Raji (cell line): Measurements from ENCODE around the gene DNER.

Experiments used
- POLR2A ChIP-seq: IDR thresholded peaks from 2 replicates; pipeline ENCODE4 v1.6.1; 2011; ENCODE audit warnings: low read depth, low read length, control low read depth; ENCODE audit not compliant: insufficient read depth

DNER gene

GRCh38 chr2:229575569-229576315 lies 138.6 kb downstream of the DNER start:
- no peak for TF ChIP-seq POLR2A

- TF ChIP-seq POLR2A: no peak
Measured at GRCh38 chr2:229572507-229573271, 141.7 kb downstream of the DNER start.

- no peak for TF ChIP-seq POLR2A
Measured at GRCh38 chr2:229571243-229571642, 143.1 kb downstream of the DNER start.

GRCh38 chr2:229566370-229566769 lies 148.0 kb downstream of the DNER start:
- TF ChIP-seq POLR2A: no peak

- no peak for TF ChIP-seq POLR2A
Measured at GRCh38 chr2:229564300-229564907, 150.0 kb downstream of the DNER start.

GRCh38 chr2:229563388-229563787 lies 151.0 kb downstream of the DNER start:
- no peak for TF ChIP-seq POLR2A

GRCh38 chr2:229562472-229563127 lies 151.8 kb downstream of the DNER start:
- TF ChIP-seq POLR2A: no peak

GRCh38 chr2:229559986-229560385 lies 154.4 kb downstream of the DNER start:
- no peak for TF ChIP-seq POLR2A

- TF ChIP-seq POLR2A: no peak
Measured at GRCh38 chr2:229553091-229553490, 161.3 kb downstream of the DNER start.

- no peak for TF ChIP-seq POLR2A
Measured at GRCh38 chr2:229543176-229543873, 171.0 kb downstream of the DNER start.

GRCh38 chr2:229539628-229540027 lies 174.7 kb downstream of the DNER start:
- no peak for TF ChIP-seq POLR2A

GRCh38 chr2:229531594-229531993 lies 182.8 kb downstream of the DNER start:
- no peak for TF ChIP-seq POLR2A

- no peak for TF ChIP-seq POLR2A
Measured at GRCh38 chr2:229530434-229530833, 183.9 kb downstream of the DNER start.

GRCh38 chr2:229528846-229529245 lies 185.5 kb downstream of the DNER start:
- no peak for TF ChIP-seq POLR2A

GRCh38 chr2:229526951-229527350 lies 187.4 kb downstream of the DNER start:
- TF ChIP-seq POLR2A: no peak
